H54 (cell line): ENCODE results near the gene ACOX3.

Experiments used
- DNase-seq: peaks from one replicate; pipeline ENCODE4 v3.0.0; 2011; ENCODE audit warnings: low spot score, mixed read lengths; ENCODE audit not compliant: insufficient read length
- FAIRE-seq: peaks from 3 replicates; lab custom pipeline; 2011; peaks lifted over from hg19 to GRCh38; lab: Jason Lieb, UNC
- POLR2A ChIP-seq: IDR thresholded peaks from 2 replicates; pipeline ENCODE4 v1.6.1; 2011; ENCODE audit warnings: low read depth, mild to moderate bottlenecking, low read length

ACOX3 gene

GRCh38 chr4:8332038-8332857 is 108.3 kb downstream of the ACOX3 start:
- no peak for TF ChIP-seq POLR2A
- FAIRE-seq (no peak), DNase-seq (no peak)

GRCh38 chr4:8331575-8331955 is 109.0 kb downstream of the ACOX3 start:
- no peak for DNase-seq
- TF ChIP-seq POLR2A, result no peak
- no peak for FAIRE-seq

DNA sequence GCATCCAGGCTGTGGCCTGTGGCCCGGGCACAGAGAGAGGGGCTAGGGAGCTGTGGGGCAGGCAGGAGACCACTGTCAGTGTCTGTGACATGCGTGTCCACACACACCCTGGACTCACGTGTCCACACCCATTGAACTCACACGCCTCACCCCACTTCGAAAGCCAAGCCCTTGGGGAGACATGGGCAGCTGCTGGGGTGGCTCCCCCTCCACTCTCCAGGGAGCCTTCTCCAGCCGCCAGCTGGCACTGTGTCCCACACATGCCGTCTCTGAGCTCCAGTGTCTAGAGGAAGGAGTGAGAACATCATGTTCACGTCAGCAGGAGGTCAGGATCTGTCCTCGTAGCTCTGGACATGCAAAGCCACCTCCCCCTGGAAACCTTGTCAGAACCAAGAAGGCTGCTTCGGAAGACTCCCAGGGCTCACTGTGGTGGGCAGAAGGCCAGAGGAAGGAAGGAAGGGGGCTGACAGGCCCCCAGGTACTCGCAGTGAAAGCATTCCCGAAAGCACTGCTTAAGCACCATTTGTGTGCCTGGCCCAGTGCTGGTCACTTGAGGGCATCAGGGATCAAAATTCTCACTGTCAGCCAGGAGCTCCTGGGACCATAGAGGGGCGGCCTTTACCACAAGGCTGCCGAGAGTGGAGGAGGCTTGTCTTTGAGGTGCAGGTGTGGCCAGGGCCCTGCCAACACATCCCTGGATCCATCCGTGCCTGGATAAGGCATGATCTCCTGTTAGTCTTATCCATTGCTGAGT is 109.5 kb downstream of the ACOX3 start:
- FAIRE-seq (no peak), DNase-seq (no peak)
- TF ChIP-seq POLR2A, result no peak

GRCh38 chr4:8329859-8330761 is 110.4 kb downstream of the ACOX3 start:
- no peak for TF ChIP-seq POLR2A
- no peak for DNase-seq

DNA sequence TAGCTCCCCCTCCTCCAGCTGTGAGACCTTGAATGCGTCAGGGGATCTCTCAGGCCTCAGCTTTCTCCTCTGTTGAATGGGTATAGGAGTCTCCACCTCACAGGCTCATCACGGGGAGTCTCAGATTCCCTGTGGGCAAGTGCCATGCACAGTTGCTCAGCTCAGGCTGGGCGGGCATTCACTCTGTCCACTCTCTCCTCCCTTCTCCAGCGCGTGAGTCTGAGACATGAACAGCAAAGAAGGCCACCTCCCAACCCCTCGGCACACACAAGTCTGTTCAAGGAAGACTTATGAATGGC is 111.0 kb downstream of the ACOX3 start:
- FAIRE-seq (no peak), DNase-seq (no peak)
- TF ChIP-seq POLR2A, result no peak

More at GRCh38 chr4:8329859-8330761, 110.4 kb downstream of the ACOX3 start:
- no peak for FAIRE-seq

DNA sequence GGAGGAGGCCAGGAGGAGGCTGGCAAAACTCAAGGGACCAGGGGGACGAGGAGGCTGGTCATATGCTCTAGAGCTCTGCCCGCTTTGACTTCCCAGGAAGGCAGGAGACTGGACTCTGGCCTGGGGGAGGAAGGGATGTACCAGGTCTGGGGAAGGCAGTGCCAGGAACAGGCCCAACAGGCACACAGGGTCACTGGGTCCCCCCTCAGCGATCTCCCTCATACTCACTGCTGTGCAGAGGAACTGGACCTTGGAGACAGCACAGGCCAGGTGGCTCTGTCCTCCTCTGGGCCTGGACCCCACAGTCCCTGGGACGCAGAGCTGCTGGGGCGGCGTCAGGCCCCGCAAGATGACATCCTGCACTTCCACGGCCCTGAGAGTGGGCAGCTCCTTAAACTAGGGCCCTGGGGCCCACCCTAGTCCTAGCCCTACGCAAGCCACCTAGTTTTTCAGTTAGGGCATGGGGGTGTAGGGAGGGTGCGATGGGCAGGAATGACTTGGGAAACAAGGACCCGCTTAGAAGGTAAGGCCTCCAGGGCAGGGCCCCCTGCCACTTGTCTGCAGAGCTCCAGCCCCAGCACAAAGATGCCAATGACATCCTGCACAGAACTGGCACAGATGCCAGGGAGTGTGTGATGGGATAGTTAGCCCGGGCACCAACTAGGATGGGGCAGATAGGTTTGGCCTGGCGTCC is 111.5 kb downstream of the ACOX3 start:
- no peak for DNase-seq
- no peak for FAIRE-seq
- TF ChIP-seq POLR2A, result no peak

- TF ChIP-seq POLR2A, result no peak
- FAIRE-seq (no peak), DNase-seq (no peak)
Observed at GRCh38 chr4:8328456-8328855, 112.1 kb downstream of the ACOX3 start.

DNA sequence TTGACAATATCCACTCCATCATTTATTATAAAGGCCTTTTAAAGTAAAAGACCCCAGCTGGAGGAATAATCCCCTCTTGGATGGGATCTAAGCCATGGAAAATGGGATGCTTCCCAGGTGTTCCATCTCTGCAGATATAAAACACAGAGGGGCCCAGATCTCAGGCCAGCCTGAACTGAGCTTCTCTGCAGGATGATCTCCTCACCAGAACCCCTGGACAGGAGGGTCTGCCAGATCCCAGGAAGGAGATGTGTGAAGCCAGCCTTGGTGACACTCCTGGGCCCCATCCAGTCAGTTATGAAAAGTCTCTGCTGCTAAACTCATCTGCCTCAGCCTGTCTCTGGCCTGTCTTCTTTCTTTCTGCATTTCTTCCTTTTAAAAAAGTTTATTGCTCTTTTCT is 114.3 kb downstream of the ACOX3 start:
- no peak for TF ChIP-seq POLR2A
- DNase-seq (no peak), FAIRE-seq (no peak)

GRCh38 chr4:8325291-8325973 is 115.1 kb downstream of the ACOX3 start:
- no peak for TF ChIP-seq POLR2A
- DNase-seq (no peak), FAIRE-seq (no peak)

DNA sequence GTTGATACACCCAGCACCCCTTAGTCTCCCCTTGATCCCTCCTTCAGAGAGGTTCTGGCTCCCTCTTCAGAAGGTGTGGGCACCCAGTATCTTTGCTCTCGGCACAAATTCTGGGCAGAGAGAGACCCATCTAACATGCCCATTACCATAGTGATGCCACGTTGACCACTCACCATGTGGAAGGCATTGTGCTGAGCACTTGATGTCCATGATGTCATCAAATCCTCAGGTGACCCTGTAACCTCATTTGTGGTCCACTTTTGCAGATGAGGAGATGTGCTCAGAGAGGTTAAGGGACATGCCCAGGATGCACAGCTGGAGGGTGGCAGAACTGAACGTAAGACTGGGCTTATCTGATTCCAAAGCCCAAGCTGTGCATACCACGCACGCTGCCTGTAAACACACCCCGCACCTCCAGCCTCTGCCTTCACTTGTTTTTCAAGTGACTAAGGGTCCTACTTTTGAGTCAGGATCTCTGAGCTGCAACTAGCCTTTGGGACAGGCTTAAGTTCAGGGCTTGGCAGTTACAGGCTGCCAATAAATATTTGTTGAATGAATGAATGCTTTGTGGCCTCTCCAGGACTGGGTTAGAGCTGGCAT is 115.8 kb downstream of the ACOX3 start:
- FAIRE-seq, result no peak
- TF ChIP-seq POLR2A, result no peak
- no peak for DNase-seq

DNA sequence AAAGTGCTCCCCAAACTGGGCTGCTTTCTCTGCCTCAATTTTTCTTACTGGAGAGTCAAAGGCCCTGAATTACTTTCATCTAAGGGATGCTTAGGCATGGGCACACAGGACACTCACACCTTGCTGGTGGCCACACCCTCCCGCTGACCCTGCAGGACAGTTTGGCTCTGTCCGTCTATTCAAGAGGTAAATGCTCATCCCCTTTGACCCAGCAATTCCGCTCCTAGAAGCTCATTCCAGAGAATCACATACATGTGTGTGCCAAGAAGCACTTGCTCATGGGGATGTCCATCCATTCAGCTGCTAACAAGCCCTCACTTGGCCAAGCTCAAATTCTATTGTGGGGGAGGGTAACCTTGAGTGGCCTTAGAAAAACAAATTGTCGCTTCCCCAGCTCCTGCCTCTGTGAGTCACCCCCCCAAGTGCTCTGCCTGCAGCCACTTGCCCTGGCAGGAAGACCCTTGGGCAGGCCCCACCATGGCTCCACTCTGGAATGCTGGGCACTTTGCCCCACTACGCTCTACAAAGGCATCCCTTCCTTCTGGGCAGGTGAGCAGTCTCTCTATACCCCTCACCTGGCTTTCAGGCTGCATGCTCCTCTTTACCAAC is 116.5 kb downstream of the ACOX3 start:
- DNase-seq (no peak), FAIRE-seq (no peak)
- no peak for TF ChIP-seq POLR2A
